Measurements from ENCODE around the gene ARL9. TPM values are rescaled to one million over a fixed set of nuclear protein-coding genes. Genes with fewer than 3 reads are reported as not detected.

Gene ARL9
- polyA plus RNA-seq (2013, experiment 1 of 2; ENCODE audit: insufficient read length) = 0.47 TPM
- 0.31 TPM for polyA plus RNA-seq (2013, experiment 2 of 2; ENCODE audit: insufficient read length)

GRCh38 chr4:56505269-56506130, at the start of gene ARL9:
Gene ARL9, plus strand, starts transcription at chr4:56505791. Its CDS starts 72 bp downstream, at chr4:56505863.
- DNase-seq = peak; percentile 58

GRCh38 chr4:56460085-56460484, 45.5 kb upstream of the ARL9 start:
- peak; percentile 19 for DNase-seq

GRCh38 chr4:56462157-56462556, 43.4 kb upstream of the ARL9 start:
- DNase-seq = no peak

GRCh38 chr4:56463711-56464110, 41.9 kb upstream of the ARL9 start:
- no peak for DNase-seq

GRCh38 chr4:56464581-56464980, 41.0 kb upstream of the ARL9 start:
- DNase-seq = no peak

- DNase-seq = peak; percentile 15
Observed at GRCh38 chr4:56465599-56466295, 39.8 kb upstream of the ARL9 start.

- DNase-seq = peak; percentile 88
Observed at GRCh38 chr4:56466296-56466761, 39.3 kb upstream of the ARL9 start.

GRCh38 chr4:56466910-56467283, 38.7 kb upstream of the ARL9 start:
- DNase-seq = no peak

GRCh38 chr4:56467284-56468096, 38.1 kb upstream of the ARL9 start, which contains the start of gene SRP72:
Gene SRP72, plus strand, starts transcription at chr4:56467617. Its CDS starts 19 bp downstream, at chr4:56467636.
- DNase-seq = peak; percentile 91

GRCh38 chr4:56468097-56468422, 37.5 kb upstream of the ARL9 start:
- no peak for DNase-seq

- DNase-seq = no peak
Observed at GRCh38 chr4:56469489-56470210, 35.9 kb upstream of the ARL9 start.

GRCh38 chr4:56475917-56476316, 29.7 kb upstream of the ARL9 start:
- DNase-seq = no peak

- no peak for DNase-seq
Observed at GRCh38 chr4:56477192-56477702, 28.3 kb upstream of the ARL9 start.

- DNase-seq = no peak
Observed at GRCh38 chr4:56480691-56481090, 24.9 kb upstream of the ARL9 start.

- no peak for DNase-seq
Observed at GRCh38 chr4:56496241-56496640, 9.3 kb upstream of the ARL9 start.

GRCh38 chr4:56511098-56511497, 5.5 kb downstream of the ARL9 start:
- DNase-seq = no peak

- DNase-seq = peak; percentile 17
Observed at GRCh38 chr4:56512166-56512565, 6.6 kb downstream of the ARL9 start.

- no peak for DNase-seq
Observed at GRCh38 chr4:56513517-56513916, 7.9 kb downstream of the ARL9 start.

GRCh38 chr4:56530269-56531148, 24.9 kb downstream of the ARL9 start:
- peak; percentile 84 for DNase-seq

- DNase-seq = no peak
Observed at GRCh38 chr4:56531149-56531770, 25.7 kb downstream of the ARL9 start.

Data from fibroblast of skin of back (primary cell).